DOHH2 (cell line): ENCODE results near the gene KIF3B.

Source experiments
- H3F3A ChIP-seq: fragments of 200-600 bp; sonication (generic), shearing (Covaris generic); 2 replicates; pipeline ENCODE4 v1.6.0; 2016; ENCODE audit warnings: antibody characterized with exemption, mild to moderate bottlenecking; ENCODE audit not compliant: control insufficient read depth, insufficient read depth
- H3K27ac ChIP-seq: fragments of 200-600 bp; sonication (generic); 2 replicates; pipeline ENCODE4 v1.5.1; 2014; ENCODE audit warnings: low read depth, mild to moderate bottlenecking, low read length, moderate library complexity
- H3K27me3 ChIP-seq: fragments of 200-600 bp; sonication (generic); 2 replicates; pipeline ENCODE4 v1.6.1; 2014; ENCODE audit warnings: mild to moderate bottlenecking, low read length, mixed read lengths; ENCODE audit not compliant: control insufficient read depth
- H3K36me3 ChIP-seq: fragments of 200-600 bp; sonication (generic); 2 replicates; pipeline ENCODE4 v1.6.1; 2014; ENCODE audit warnings: mild to moderate bottlenecking, low read length, moderate library complexity, mixed read lengths; ENCODE audit not compliant: control insufficient read depth
- H3K4me1 ChIP-seq: fragments of 200-600 bp; sonication (generic); 2 replicates; pipeline ENCODE4 v1.6.1; 2014; ENCODE audit warnings: mild to moderate bottlenecking, low read length, mixed read lengths; ENCODE audit not compliant: control insufficient read depth
- H3K4me2 ChIP-seq: fragments of 200-600 bp; sonication (generic); 2 replicates; pipeline ENCODE4 v1.6.0; 2014; ENCODE audit warnings: mild to moderate bottlenecking, low read length, moderate library complexity
- H3K4me3 ChIP-seq: fragments of 200-600 bp; sonication (generic); 2 replicates; pipeline ENCODE4 v1.5.1; 2014; ENCODE audit warnings: mild to moderate bottlenecking, low read length, mixed read lengths
- H3K79me2 ChIP-seq: fragments of 200-600 bp; sonication (generic); 2 replicates; pipeline ENCODE4 v1.6.1; 2014; ENCODE audit warnings: mild to moderate bottlenecking, low read length, mixed read lengths; ENCODE audit not compliant: control insufficient read depth
- H3K9me2 ChIP-seq: fragments of 200-600 bp; sonication (generic); replicated peaks from 2 replicates; pipeline ENCODE4 v1.6.1; 2014; ENCODE audit warnings: mild to moderate bottlenecking, low read length, mixed read lengths; ENCODE audit not compliant: control insufficient read depth
- H3K9me3 ChIP-seq: fragments of 200-600 bp; sonication (generic); 2 replicates; pipeline ENCODE4 v1.6.1; 2014; ENCODE audit warnings: antibody characterized with exemption, low read length, mixed read lengths; ENCODE audit not compliant: control insufficient read depth, insufficient read depth
- H4K20me1 ChIP-seq: fragments of 200-600 bp; sonication (generic); 2 replicates; pipeline ENCODE4 v1.6.0; 2014; ENCODE audit warnings: low read depth, mild to moderate bottlenecking, antibody characterized with exemption, low read length, moderate library complexity; ENCODE audit not compliant: control insufficient read depth, insufficient read depth
- EZH2phosphoT487 ChIP-seq: fragments of 200-600 bp; sonication (generic); IDR thresholded peaks from 2 replicates; pipeline ENCODE4 v1.6.1; 2017; ENCODE audit warnings: borderline replicate concordance, mild to moderate bottlenecking, antibody characterized with exemption, low read length, moderate library complexity, mixed read lengths
- TF ChIP-seq, protein P1 (sequence below): fragments of 200-600 bp; sonication (generic); IDR thresholded peaks from one replicate; pipeline ENCODE4 v1.5.1; 2014; ENCODE audit warnings: antibody characterized with exemption, mild to moderate bottlenecking, low read depth, low read length; ENCODE audit not compliant: poor library complexity, severe bottlenecking

KIF3B gene

DNA sequence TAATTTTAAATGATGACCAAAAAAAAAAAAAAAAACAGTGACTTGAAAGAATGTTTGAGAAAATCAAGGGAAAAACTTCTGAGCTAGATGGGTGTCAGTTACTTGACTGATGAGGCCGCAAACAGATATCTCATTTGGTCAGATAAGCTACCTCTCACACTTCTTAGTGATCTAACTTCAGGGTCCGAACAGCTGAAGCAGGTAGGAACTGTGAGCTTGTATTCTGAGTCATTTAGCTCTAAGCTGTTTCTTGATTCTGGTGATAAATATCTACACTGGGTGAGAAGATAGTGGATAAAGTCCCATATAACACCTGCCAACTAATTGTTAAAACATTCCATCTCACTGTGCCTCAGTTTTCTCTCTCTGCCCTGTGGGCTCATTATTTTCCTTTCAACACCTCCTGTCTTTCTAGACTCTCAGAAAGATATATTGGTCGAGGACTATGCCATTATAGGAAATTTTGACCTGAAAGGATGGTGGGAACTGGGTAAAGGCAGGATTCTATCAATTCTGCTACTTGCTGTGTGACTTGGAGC is 7.7 kb downstream of the KIF3B start:
- peaks cover 94% of the 10 kb centered on the region for H3K4me1 ChIP-seq
- H3K9me3 ChIP-seq = no peaks in the 10 kb centered on the region
- H3K36me3 ChIP-seq = peaks cover 51% of the 10 kb centered on the region
- H3K4me3 ChIP-seq = peak overlapping the region; percentile 68
- no peaks in the 10 kb centered on the region for H3K9me2 ChIP-seq
- no peaks in the 10 kb centered on the region for H3K27me3 ChIP-seq
- H4K20me1 ChIP-seq = no peaks in the 10 kb centered on the region
- H3K27ac ChIP-seq = peak overlapping the region; percentile 99
- no peak for TF ChIP-seq EZH2phosphoT487
- TF ChIP-seq, protein P1, sequence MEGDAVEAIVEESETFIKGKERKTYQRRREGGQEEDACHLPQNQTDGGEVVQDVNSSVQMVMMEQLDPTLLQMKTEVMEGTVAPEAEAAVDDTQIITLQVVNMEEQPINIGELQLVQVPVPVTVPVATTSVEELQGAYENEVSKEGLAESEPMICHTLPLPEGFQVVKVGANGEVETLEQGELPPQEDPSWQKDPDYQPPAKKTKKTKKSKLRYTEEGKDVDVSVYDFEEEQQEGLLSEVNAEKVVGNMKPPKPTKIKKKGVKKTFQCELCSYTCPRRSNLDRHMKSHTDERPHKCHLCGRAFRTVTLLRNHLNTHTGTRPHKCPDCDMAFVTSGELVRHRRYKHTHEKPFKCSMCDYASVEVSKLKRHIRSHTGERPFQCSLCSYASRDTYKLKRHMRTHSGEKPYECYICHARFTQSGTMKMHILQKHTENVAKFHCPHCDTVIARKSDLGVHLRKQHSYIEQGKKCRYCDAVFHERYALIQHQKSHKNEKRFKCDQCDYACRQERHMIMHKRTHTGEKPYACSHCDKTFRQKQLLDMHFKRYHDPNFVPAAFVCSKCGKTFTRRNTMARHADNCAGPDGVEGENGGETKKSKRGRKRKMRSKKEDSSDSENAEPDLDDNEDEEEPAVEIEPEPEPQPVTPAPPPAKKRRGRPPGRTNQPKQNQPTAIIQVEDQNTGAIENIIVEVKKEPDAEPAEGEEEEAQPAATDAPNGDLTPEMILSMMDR = no peak
- peak overlapping the region; percentile 79 for H3K4me2 ChIP-seq
- peaks cover 28% of the 10 kb centered on the region for H3F3A ChIP-seq
- peaks cover 78% of the 10 kb centered on the region for H3K79me2 ChIP-seq

DNA sequence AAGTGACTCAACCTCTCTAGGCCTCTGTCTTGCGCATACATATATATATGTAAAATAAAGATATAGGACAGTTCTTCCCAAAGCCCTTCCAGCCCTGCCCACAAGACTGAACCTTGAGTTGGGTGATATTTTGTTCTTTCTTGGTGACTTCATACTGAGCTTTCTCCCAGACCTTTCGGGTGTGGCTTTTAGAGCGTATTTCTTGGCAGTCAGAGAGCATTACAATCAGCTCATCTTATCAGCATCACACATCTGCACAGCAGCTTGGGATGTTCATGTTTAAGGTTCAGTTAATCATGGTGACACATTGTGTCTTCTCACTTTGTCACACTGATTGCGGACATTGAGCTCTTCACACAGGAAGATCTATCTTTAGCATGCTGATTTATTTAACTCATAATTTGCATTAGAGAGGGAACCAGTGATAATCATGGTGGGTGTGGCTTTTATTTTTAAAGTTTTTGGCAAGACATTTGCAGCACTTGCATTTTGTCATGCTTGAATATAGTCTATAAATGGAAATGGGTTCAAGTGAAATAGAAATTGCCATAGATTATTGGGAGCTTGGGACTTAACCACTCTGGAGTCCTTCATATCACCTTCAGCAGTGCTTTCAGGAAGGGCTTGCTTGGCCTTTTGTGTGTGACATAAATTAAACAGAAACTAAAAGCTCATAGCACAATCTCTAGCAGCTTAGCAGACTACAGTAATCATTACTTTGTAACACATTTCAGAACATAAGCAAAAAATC is 8.3 kb downstream of the KIF3B start:
- Histone ChIP-seq H3K9me2 (no peaks in the 10 kb centered on the region), H3K4me2 (peak overlapping the region; percentile 79), H3K4me3 (peak overlapping the region; percentile 68), H3F3A (peaks cover 28% of the 10 kb centered on the region), H3K79me2 (peaks cover 79% of the 10 kb centered on the region), H3K27me3 (no peaks in the 10 kb centered on the region), H3K9me3 (no peaks in the 10 kb centered on the region), H4K20me1 (no peaks in the 10 kb centered on the region), H3K36me3 (peaks cover 50% of the 10 kb centered on the region), H3K27ac (peak overlapping the region; percentile 99), H3K4me1 (peaks cover 89% of the 10 kb centered on the region)
- TF ChIP-seq, protein P1 = no peak
- no peak for TF ChIP-seq EZH2phosphoT487

DNA sequence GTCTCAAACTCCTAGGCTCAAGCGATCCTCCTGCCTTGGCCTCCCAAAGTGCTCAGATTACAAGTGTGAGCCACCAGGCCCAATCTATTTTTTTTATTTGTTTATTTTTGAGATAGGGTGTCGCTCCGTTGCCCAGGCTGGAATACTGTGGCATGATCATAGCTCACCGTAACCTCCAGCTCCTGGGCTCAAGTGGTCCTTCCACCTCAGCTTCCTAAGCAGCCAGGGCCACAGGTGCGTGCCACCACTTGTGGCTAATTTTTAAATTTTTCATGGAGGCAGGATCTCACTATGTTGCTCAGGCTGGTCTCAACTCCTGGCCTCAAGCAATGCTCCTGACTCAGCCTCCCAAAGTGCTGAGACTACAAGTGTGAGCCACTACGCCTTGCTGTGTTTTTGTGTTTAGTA is 9.8 kb downstream of the KIF3B start:
- Histone ChIP-seq H3K4me3 (peak overlapping the region; percentile 10; the same call in 1 of the 2 replicates), H3K79me2 (peaks cover 79% of the 10 kb centered on the region), H3K4me2 (peak overlapping the region; percentile 79), H3K36me3 (peaks cover 36% of the 10 kb centered on the region), H3K4me1 (peaks cover 75% of the 10 kb centered on the region), H3K27ac (peak overlapping the region; percentile 99), H3K9me2 (no peaks in the 10 kb centered on the region), H3K9me3 (no peaks in the 10 kb centered on the region), H4K20me1 (no peaks in the 10 kb centered on the region), H3F3A (peaks cover 28% of the 10 kb centered on the region), H3K27me3 (no peaks in the 10 kb centered on the region)
- TF ChIP-seq, protein P1 = no peak
- TF ChIP-seq EZH2phosphoT487 = no peak
